T follicular helper cell (primary cell): ENCODE results near the gene C1orf210.

Source experiments
- DNase-seq: peaks from one replicate; pipeline ENCODE4 v3.0.0-alpha.2; 2020; ENCODE audit warnings: low read depth
- total RNA-seq, 2 experiments: gene quantifications; one replicate each; lab custom pipeline; 2026; lab: John Stamatoyannopoulos, UW

C1orf210 gene
- 0 reads per million in 2 experiments for total RNA-seq

- DNase-seq = no peak
These were observed at the start of gene C1orf210 for GRCh38 chr1:43285269-43285990. Gene C1orf210 (minus strand): TSS chr1:43285581. CDS start chr1:43283270, 2,311 bp downstream.

- no peak for DNase-seq
These were observed 49.2 kb upstream of the C1orf210 start for GRCh38 chr1:43334453-43335205.

- no peak for DNase-seq
These were observed 46.3 kb upstream of the C1orf210 start for GRCh38 chr1:43331688-43332087.

GRCh38 chr1:43329995-43330751, 44.8 kb upstream of the C1orf210 start:
- DNase-seq = no peak

DNA sequence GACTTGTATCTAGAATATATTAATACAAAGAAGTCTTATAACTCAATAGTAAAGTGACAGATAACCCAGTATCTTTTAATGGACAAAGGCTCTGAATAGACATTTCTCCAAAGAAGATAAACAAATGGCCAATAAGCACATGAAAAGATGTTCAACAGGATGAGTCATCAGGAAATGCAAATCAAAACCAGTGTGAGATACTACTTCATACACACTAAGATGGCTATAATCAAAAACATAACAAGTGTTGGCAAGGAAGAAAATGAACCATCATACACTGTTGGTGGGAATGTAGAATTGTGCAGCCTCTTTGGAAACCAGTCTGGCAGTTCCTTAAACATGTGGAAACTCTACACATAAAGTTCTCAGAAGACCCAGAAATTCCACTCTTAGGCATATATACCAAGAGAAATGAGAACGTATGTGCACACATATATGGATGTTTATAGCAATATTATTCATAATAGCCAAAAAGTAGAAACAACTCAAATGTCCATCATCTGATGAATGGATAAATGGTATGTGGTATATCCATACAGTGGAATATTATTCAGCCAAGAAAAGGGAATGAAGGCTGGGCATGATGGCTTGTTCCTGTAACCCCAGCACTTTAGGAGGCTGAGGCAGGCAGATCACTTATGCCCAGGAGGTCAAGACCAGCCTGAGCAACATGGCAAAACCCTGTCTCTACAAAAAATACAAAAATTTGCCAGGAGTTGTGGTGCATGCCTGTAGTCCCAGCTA, 42.3 kb upstream of the C1orf210 start:
- DNase-seq = no peak

DNA sequence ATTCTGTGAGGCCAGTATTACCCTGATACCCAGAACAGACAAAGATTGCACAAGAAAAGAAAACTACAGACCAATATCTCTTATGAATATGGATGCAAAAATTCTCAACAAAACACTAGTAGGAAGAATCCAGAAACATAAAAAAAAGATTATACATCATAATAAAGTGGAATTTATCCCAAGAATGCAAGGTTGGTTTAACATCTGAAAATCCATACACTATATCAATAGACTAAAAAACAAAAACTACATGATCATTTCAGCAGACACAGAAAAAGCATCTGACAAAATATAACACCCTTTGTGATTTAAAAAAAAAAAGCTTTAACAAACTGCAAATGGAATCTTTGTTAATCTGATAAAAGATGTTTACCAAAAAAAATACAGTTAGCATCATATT, 40.0 kb upstream of the C1orf210 start:
- DNase-seq = no peak

- DNase-seq = no peak
These were observed 39.4 kb upstream of the C1orf210 start for GRCh38 chr1:43324810-43325209.

DNA sequence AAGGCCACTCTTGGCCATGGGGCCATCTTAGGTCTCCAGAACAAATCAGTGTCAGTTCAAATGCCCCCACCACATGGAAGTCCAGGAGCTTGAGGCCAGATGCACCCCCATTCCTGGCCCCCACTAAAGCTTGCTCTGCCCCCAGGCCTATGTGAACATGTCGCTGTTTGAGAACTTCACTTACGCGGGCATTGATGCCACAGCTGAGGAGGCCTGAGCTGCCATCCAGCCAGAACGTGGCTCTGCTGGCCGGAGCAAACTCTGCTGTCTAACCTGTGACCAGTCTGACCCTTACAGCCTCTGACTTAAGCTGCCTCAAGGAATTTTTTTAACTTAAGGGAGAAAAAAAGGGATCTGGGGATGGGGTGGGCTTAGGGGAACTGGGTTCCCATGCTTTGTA, 37.1 kb upstream of the C1orf210 start:
- no peak for DNase-seq

DNA sequence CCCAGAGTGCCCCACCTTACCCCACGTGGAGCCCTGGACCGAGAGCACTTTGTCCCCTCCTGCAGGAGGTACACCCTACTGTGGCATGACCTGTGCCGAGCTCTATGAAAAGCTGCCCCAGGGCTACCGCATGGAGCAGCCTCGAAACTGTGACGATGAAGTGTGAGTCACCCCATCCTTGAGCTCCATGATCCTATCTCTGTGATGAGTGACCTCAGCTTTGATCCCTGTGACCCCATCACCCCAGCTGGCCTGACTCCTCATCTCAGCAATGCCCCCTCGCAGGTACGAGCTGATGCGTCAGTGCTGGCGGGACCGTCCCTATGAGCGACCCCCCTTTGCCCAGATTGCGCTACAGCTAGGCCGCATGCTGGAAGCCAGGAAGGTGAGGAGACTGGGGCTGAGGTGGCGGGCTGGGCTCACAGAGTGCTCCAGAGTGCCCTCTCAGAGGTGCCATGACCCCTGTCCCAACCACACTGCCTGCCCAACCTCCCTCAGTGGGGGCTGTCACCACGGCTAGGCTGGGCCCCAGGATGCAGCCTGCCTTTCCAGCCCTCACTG, 36.0 kb upstream of the C1orf210 start:
- no peak for DNase-seq

- DNase-seq = no peak
These were observed 34.4 kb upstream of the C1orf210 start for GRCh38 chr1:43319766-43320165.

GRCh38 chr1:43319288-43319687, 33.9 kb upstream of the C1orf210 start:
- no peak for DNase-seq

GRCh38 chr1:43318831-43319230, 33.5 kb upstream of the C1orf210 start:
- DNase-seq = no peak

GRCh38 chr1:43317817-43318471, 32.6 kb upstream of the C1orf210 start:
- no peak for DNase-seq

DNA sequence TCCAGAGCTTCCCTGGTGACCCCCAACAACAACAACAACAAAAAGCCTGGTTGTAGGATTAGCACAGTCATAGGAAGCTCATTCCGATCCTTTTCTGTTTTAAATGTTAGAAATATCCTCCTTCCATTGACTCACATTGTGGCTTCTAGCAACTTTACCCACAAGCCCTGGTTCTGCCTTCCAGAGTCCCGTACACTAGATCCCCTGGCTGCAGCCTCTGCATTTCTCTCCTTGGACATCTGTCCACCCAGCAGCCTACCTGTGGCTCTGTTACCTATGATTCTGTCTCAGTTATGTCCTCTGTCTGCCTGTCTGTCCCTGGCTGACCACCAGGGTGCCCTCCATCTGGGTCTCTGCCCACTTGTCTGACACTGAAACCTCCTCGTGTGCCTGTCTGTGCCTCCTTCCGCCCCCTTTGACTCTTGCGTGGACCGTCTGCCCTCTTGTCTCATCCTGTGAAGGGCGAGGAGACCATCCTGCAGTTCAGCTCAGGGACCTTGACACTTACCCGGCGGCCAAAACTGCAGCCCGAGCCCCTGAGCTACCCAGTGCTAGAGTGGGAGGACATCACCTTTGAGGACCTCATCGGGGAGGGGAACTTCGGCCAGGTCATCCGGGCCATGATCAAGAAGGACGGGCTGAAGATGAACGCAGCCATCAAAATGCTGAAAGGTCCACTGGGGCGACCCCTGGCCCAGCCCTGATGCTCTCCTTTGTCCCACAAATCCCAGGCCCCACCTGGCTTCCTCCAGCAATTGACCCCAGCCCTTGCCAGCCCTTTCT, 31.5 kb upstream of the C1orf210 start:
- no peak for DNase-seq

DNA sequence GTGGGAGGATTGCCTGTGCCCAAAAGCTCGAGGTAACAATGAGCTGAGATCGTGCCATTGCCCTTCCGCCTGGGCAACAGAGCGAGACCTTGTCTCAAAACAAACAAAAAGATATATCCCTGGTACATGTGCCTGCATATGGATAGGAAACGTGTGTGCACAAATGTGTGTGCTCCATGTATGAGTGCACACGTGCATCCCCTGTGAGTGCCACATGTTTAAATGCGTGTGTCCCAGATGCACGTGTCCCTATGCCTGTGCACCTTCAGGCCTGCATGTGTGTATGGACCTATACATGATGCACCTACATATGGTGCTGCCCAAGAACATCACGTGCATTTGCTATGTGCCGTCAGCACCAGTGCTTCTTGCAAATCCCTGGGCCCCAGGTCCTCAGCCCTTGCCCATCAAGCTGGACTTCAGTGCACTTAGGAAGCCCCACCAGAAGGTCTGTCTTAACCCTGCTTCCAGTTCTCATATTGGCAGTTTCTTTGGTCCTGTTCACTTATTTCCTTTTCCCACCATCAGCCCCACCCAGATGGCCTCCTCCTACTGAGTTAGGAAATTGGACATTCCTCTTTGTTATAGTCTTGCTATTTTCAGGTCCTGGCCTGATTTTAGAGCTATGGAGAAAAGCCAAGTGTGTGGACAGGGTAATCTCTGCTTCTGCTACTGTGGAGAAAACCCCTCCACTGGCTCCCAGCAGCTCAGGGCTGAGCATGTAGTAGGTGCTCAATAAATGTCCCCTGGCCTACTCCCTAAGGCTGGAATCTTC, 30.8 kb upstream of the C1orf210 start:
- DNase-seq = no peak

DNA sequence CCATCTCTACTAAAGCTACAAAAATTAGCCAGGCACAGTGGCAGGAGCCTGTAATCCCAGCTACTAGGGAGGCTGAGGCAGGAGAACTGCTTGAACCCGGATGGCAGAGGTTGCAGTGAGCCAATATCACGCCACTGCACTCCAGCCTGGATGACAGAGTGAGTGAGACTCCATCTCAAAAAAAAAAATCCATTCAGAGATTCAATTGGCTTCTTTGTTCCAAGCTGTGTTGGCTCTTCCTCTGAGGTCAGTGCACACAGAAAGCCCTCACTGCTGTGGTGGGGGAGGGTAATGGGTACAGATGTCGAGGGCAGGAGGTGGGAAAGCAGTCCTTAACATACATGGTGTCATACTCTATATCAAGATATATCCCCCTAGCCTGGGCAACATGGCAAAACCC, 30.1 kb upstream of the C1orf210 start:
- no peak for DNase-seq

DNA sequence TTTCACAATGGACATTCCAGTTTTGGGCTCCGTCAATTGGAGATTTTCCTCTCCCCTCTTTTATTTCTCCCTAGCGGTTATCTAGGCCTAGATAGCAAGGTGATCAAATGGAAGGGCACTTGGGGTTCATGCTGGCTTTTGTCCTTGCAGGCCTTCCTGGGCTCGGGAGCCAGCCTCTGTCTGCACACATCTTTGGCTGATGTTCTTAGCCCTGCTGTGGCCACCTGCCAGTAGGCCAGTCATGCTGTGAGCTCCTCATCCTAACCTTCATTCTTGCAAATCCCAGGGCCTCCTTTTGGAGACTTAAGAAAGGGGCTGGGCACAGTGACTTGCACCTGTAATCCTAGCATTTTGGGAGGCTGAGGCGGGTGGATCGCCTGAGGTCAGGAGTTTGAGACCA, 28.9 kb upstream of the C1orf210 start:
- no peak for DNase-seq

DNA sequence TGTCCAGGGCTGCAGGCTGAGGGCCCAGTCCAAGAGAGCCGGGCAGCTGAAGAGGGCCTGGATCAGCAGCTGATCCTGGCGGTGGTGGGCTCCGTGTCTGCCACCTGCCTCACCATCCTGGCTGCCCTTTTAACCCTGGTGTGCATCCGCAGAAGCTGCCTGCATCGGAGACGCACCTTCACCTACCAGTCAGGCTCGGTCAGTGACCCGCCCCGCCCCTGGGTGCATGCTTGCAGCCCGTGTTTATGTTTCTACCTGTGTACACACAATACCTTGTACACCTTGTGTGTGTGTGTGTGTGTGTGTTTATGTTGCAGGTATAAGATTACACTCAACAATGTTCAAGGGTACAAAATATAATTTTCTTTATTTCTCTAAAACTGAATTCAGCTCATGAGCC, 28.4 kb upstream of the C1orf210 start:
- no peak for DNase-seq
